RWPE2 (cell line): ENCODE measurements around the gene RIMKLA.

ENCODE experiments used
- ATAC-seq: fragments of 200-7000 bp; cut with Tn5 transposase; 3 replicates; pipeline ENCODE4 v1.9.1; 2021; ENCODE audit warnings: low read depth
- DNase-seq: peaks from one replicate; pipeline ENCODE4 v3.0.0-alpha.2; 2020; ENCODE audit warnings: low spot score
- H3K27ac ChIP-seq: fragments of 450-650 bp; 2 replicates; pipeline ENCODE4 v1.5.1; 2017; ENCODE audit warnings: mild to moderate bottlenecking; ENCODE audit not compliant: poor library complexity, severe bottlenecking
- H3K27me3 ChIP-seq: fragments of 250-450 bp; sonication (Bioruptor Pico); 2 replicates; pipeline ENCODE4 v1.5.1; 2021; ENCODE audit warnings: mild to moderate bottlenecking, moderate library complexity; ENCODE audit not compliant: insufficient read depth, poor library complexity, severe bottlenecking
- H3K36me3 ChIP-seq: fragments of 250-450 bp; sonication (Bioruptor Pico); 2 replicates; pipeline ENCODE4 v1.5.1; 2020; ENCODE audit warnings: low read depth, mild to moderate bottlenecking, moderate library complexity
- H3K4me1 ChIP-seq: fragments of 250-450 bp; sonication (Bioruptor Pico); 2 replicates; pipeline ENCODE4 v1.5.1; 2021; ENCODE audit warnings: mild to moderate bottlenecking, moderate library complexity; ENCODE audit not compliant: insufficient read depth, poor library complexity, severe bottlenecking
- H3K4me3 ChIP-seq: fragments of 250-450 bp; sonication (Bioruptor Pico); 2 replicates; pipeline ENCODE4 v1.5.1; 2021; ENCODE audit warnings: mild to moderate bottlenecking, moderate library complexity; ENCODE audit not compliant: severe bottlenecking
- H3K9me3 ChIP-seq: fragments of 250-450 bp; sonication (Bioruptor Pico); 2 replicates; pipeline ENCODE4 v1.5.1; 2021; ENCODE audit warnings: mild to moderate bottlenecking, moderate library complexity; ENCODE audit not compliant: severe bottlenecking
- TF ChIP-seq, protein P1 (sequence below): fragments of 450-650 bp; IDR thresholded peaks from one replicate; pipeline ENCODE4 v1.5.1; 2017; ENCODE audit warnings: mild to moderate bottlenecking, moderate library complexity; ENCODE audit not compliant: poor library complexity, severe bottlenecking

Gene RIMKLA

DNA sequence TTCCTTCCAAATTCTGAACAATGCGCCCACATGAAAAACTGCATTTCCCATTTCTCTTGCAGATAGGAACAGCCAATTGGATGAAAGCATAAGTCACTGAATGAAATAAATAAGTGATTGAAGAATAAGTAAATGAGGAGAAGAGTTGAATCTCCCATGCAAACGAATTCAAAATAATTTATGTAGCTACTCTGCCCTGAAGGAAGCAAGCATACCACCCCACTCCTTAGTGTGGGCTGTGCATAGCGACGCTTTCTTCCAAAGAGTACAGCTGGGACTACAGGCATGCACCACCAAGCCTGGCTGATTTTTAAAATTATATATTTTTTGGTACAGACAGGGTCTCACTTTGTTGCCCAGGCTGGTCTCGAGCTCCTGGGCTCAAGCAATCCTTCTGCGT lies 16.5 kb upstream of the RIMKLA start:
- Histone ChIP-seq H3K4me1 (no peaks in the 10 kb centered on the region), H3K27ac (no peak overlapping the region), H3K9me3 (no peaks in the 10 kb centered on the region), H3K27me3 (no peaks in the 10 kb centered on the region), H3K4me3 (no peak overlapping the region), H3K36me3 (no peaks in the 10 kb centered on the region)
- DNase-seq (no peak), ATAC-seq (no peak)
- TF ChIP-seq, protein P1, sequence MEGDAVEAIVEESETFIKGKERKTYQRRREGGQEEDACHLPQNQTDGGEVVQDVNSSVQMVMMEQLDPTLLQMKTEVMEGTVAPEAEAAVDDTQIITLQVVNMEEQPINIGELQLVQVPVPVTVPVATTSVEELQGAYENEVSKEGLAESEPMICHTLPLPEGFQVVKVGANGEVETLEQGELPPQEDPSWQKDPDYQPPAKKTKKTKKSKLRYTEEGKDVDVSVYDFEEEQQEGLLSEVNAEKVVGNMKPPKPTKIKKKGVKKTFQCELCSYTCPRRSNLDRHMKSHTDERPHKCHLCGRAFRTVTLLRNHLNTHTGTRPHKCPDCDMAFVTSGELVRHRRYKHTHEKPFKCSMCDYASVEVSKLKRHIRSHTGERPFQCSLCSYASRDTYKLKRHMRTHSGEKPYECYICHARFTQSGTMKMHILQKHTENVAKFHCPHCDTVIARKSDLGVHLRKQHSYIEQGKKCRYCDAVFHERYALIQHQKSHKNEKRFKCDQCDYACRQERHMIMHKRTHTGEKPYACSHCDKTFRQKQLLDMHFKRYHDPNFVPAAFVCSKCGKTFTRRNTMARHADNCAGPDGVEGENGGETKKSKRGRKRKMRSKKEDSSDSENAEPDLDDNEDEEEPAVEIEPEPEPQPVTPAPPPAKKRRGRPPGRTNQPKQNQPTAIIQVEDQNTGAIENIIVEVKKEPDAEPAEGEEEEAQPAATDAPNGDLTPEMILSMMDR, result no peak

DNA sequence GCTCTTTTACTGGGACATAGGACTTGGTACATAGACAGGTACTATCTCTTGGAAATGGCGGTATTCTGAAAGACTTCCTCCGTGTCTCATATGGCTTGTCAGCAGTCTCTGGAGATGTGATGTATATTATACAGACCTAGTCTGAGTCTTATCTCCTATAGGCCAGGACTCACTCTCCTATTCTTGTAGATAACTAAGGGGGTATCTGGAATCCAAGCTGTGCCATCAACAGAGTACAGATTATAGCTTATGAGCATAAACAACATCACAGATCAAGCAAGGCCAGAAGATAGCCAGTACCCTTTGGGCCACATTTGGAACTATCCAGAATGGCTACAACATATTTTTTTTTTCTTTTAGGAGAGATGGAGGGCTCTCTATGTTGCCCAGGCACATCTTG lies 16.1 kb upstream of the RIMKLA start:
- ATAC-seq, result no peak
- no peak for DNase-seq
- TF ChIP-seq, protein P1, result no peak

DNA sequence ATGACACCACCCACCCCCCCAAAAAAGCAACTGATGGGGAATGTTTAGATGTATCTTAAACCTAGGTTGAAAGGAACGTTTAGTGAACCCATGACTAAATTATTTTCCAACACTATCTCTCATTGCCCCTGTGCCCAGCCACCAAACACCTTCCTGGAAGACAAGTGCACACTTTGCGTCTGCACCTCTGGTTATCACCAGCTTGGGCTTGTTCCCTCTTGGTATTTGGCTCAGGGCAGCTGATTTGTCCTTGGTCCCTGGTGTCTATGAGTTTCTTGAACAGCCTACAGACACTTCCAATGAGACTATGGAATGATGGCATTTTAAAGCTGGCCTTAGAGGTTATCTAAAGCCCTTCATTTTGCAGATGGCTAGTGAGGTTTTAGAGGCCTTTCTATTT lies 15.5 kb upstream of the RIMKLA start:
- Histone ChIP-seq H3K4me1 (no peaks in the 10 kb centered on the region), H3K36me3 (no peaks in the 10 kb centered on the region), H3K9me3 (no peaks in the 10 kb centered on the region), H3K27me3 (no peaks in the 10 kb centered on the region), H3K27ac (no peak overlapping the region), H3K4me3 (no peak overlapping the region)
- no peak for DNase-seq
- ATAC-seq, result no peak
- TF ChIP-seq, protein P1, result no peak

More for the DNA sequence above, 16.1 kb upstream of the RIMKLA start:
- Histone ChIP-seq H3K27me3 (no peaks in the 10 kb centered on the region), H3K4me3 (no peak overlapping the region), H3K4me1 (no peaks in the 10 kb centered on the region), H3K27ac (no peak overlapping the region), H3K36me3 (no peaks in the 10 kb centered on the region), H3K9me3 (no peaks in the 10 kb centered on the region)

DNA sequence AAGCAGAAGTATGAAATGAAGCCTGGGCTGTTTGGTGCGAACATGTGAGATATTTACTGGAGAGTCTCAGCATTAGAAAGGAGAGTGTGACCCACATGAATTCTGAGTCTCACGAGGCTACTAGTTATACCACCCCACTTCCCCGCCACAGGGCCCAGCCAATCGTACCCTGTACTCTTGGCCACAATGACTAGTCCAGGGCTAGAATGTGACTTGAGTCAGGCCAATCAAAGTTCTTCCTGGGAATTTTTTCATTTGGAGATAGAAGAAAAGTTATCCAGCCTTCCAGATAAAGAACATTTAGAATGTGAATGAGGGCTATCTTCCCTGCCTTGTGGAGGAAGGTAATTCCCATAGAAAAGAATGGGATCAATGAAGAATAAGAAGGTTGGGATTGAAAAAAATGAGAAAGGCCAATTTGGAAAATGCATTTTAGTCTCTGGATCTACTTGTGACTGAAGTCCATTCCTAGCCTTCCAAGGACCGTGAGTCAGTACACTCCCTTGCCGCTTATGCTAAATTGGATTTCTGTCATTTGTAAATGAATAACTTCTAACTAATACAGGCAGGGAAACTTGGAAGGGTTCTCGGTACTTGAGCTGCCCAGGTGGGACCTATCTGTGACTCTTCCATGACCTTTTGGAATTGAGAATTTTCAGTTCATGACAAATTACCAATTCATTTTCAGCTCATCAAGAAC lies 12.3 kb upstream of the RIMKLA start:
- TF ChIP-seq, protein P1, result no peak
- Histone ChIP-seq H3K4me1 (no peaks in the 10 kb centered on the region), H3K27ac (no peak overlapping the region), H3K4me3 (no peak overlapping the region), H3K27me3 (no peaks in the 10 kb centered on the region), H3K9me3 (no peaks in the 10 kb centered on the region), H3K36me3 (no peaks in the 10 kb centered on the region)
- no peak for ATAC-seq
- DNase-seq, result no peak

DNA sequence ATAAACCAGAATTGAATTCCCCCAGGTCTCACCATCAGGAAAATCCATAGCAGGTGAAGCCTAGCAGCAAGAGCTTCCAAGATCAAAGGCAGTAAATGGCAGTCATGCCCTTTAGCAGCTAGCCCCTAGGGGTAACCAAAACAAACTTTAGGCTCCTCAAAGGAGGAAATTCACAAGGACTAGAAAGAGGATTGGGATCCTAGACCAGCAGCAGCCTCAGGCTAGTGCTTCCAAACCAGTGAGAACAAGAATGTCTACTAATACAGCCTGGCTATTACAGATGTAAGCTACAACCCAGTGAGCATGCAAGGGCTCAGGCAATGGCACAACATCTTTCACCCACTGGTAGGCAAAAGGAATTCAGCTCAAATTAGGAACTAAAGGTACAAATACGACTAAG lies 11.1 kb upstream of the RIMKLA start:
- TF ChIP-seq, protein P1, result no peak
- H3K9me3 ChIP-seq, result no peaks in the 10 kb centered on the region
- ATAC-seq (no peak), DNase-seq (no peak)
- H3K27me3 ChIP-seq, result no peaks in the 10 kb centered on the region
- H3K4me1 ChIP-seq, result no peaks in the 10 kb centered on the region
- no peak overlapping the region for H3K27ac ChIP-seq
- no peaks in the 10 kb centered on the region for H3K36me3 ChIP-seq
- no peak overlapping the region for H3K4me3 ChIP-seq
